Activated T-helper 17 cell treated with anti-CD3 and anti-CD28 coated beads, Interleukin-2, amount 50 U/mL, for 72 hours (primary cell): ENCODE data around the gene GET4. TPM values are rescaled to one million over a fixed set of nuclear protein-coding genes. Genes with fewer than 3 reads are reported as not detected.

ENCODE experiments used
- ATAC-seq: fragments of 150-1000 bp; cut with Tn5 transposase; replicated peaks from 2 replicates; pipeline ENCODE4 v1.10.0; 2021; ENCODE audit warnings: mild to moderate bottlenecking, moderate library complexity
- H3K27ac Mint-ChIP-seq: one replicate; pipeline ENCODE4 v1.8.0; 2022; ENCODE audit warnings: mixed read lengths
- H3K27me3 Mint-ChIP-seq: one replicate; pipeline ENCODE4 v1.8.0; 2022; ENCODE audit warnings: mixed read lengths
- H3K36me3 Mint-ChIP-seq: one replicate; pipeline ENCODE4 v1.8.0; 2022; ENCODE audit warnings: low read depth, mild to moderate bottlenecking, mixed read lengths
- H3K4me1 Mint-ChIP-seq: one replicate; pipeline ENCODE4 v1.8.0; 2022; ENCODE audit warnings: mixed read lengths
- H3K4me3 Mint-ChIP-seq: one replicate; pipeline ENCODE4 v1.8.0; 2022; ENCODE audit warnings: mild to moderate bottlenecking, mixed read lengths
- H3K9me3 Mint-ChIP-seq: one replicate; pipeline ENCODE4 v1.8.0; 2022; ENCODE audit warnings: mixed read lengths
- total RNA-seq, 2 donors: library from RNA; stranded (reverse); gene quantifications; one replicate each; pipeline ENCODE4 v1.2.3, GENCODE V29; 2022

The GET4 gene
- total RNA-seq, 2 donors from 2014 or later = 17.1 to 43.0 TPM

- ATAC-seq = no peak
- Mint-ChIP-seq H3K4me3 (no peak overlapping the region), H3K27me3 (no peaks in the 10 kb centered on the region), H3K4me1 (peaks cover 9% of the 10 kb centered on the region), H3K36me3 (peaks cover 66% of the 10 kb centered on the region), H3K27ac (no peak overlapping the region), H3K9me3 (no peaks in the 10 kb centered on the region)
Observed at GRCh38 chr7:892648-893593, 16.6 kb downstream of the GET4 start.

- Mint-ChIP-seq H3K27me3 (no peaks in the 10 kb centered on the region), H3K9me3 (no peaks in the 10 kb centered on the region)
- no peak for ATAC-seq
Observed at GRCh38 chr7:893686-894085, 17.3 kb downstream of the GET4 start.

GRCh38 chr7:894164-894867 lies 18.0 kb downstream of the GET4 start:
- ATAC-seq = no peak
- H3K9me3 Mint-ChIP-seq = no peaks in the 10 kb centered on the region
- H3K36me3 Mint-ChIP-seq = peaks cover 56% of the 10 kb centered on the region
- H3K27me3 Mint-ChIP-seq = no peaks in the 10 kb centered on the region
- H3K27ac Mint-ChIP-seq = no peak overlapping the region
- H3K4me1 Mint-ChIP-seq = peaks cover 9% of the 10 kb centered on the region
- H3K4me3 Mint-ChIP-seq = no peak overlapping the region

More at GRCh38 chr7:893686-894085, 17.3 kb downstream of the GET4 start:
- Mint-ChIP-seq H3K4me1 (peaks cover 9% of the 10 kb centered on the region), H3K4me3 (no peak overlapping the region), H3K27ac (no peak overlapping the region), H3K36me3 (peaks cover 60% of the 10 kb centered on the region)

- no peak for ATAC-seq
- H3K27me3 Mint-ChIP-seq = no peaks in the 10 kb centered on the region
- H3K4me1 Mint-ChIP-seq = peaks cover 9% of the 10 kb centered on the region
- no peak overlapping the region for H3K27ac Mint-ChIP-seq
- no peak overlapping the region for H3K4me3 Mint-ChIP-seq
- H3K9me3 Mint-ChIP-seq = no peaks in the 10 kb centered on the region
- peaks cover 56% of the 10 kb centered on the region for H3K36me3 Mint-ChIP-seq
Observed at GRCh38 chr7:894927-895450, 18.6 kb downstream of the GET4 start.

- Mint-ChIP-seq H3K4me1 (peaks cover 9% of the 10 kb centered on the region), H3K27me3 (no peaks in the 10 kb centered on the region), H3K27ac (no peak overlapping the region), H3K4me3 (no peak overlapping the region), H3K36me3 (peaks cover 52% of the 10 kb centered on the region), H3K9me3 (no peaks in the 10 kb centered on the region)
- ATAC-seq = no peak
Observed at GRCh38 chr7:895451-896052, 19.2 kb downstream of the GET4 start.

GRCh38 chr7:896346-897075 lies 20.2 kb downstream of the GET4 start:
- ATAC-seq = no peak
- H3K4me1 Mint-ChIP-seq = peaks cover 9% of the 10 kb centered on the region

GRCh38 chr7:897086-897485 lies 20.7 kb downstream of the GET4 start:
- Mint-ChIP-seq H3K9me3 (no peaks in the 10 kb centered on the region), H3K27ac (no peak overlapping the region), H3K4me1 (peaks cover 9% of the 10 kb centered on the region), H3K4me3 (no peak overlapping the region), H3K36me3 (peaks cover 44% of the 10 kb centered on the region), H3K27me3 (no peaks in the 10 kb centered on the region)
- no peak for ATAC-seq

More at GRCh38 chr7:896346-897075, 20.2 kb downstream of the GET4 start:
- Mint-ChIP-seq H3K4me3 (no peak overlapping the region), H3K27me3 (no peaks in the 10 kb centered on the region), H3K36me3 (peaks cover 46% of the 10 kb centered on the region), H3K27ac (no peak overlapping the region), H3K9me3 (no peaks in the 10 kb centered on the region)

GRCh38 chr7:897771-898376 lies 21.5 kb downstream of the GET4 start:
- ATAC-seq = no peak
- Mint-ChIP-seq H3K36me3 (peaks cover 42% of the 10 kb centered on the region), H3K4me3 (no peak overlapping the region), H3K27me3 (no peaks in the 10 kb centered on the region), H3K4me1 (peaks cover 2% of the 10 kb centered on the region), H3K9me3 (no peaks in the 10 kb centered on the region), H3K27ac (no peak overlapping the region)

- H3K36me3 Mint-ChIP-seq = peaks cover 39% of the 10 kb centered on the region
- no peaks in the 10 kb centered on the region for H3K4me1 Mint-ChIP-seq
- no peak for ATAC-seq
- H3K27me3 Mint-ChIP-seq = no peaks in the 10 kb centered on the region
- no peak overlapping the region for H3K4me3 Mint-ChIP-seq
- no peaks in the 10 kb centered on the region for H3K9me3 Mint-ChIP-seq
- no peak overlapping the region for H3K27ac Mint-ChIP-seq
Observed at GRCh38 chr7:898460-898854, 22.1 kb downstream of the GET4 start.

GRCh38 chr7:898855-899681 lies 22.7 kb downstream of the GET4 start:
- ATAC-seq = no peak
- Mint-ChIP-seq H3K4me1 (no peaks in the 10 kb centered on the region), H3K9me3 (no peaks in the 10 kb centered on the region), H3K27me3 (no peaks in the 10 kb centered on the region), H3K36me3 (peaks cover 33% of the 10 kb centered on the region), H3K27ac (no peak overlapping the region), H3K4me3 (no peak overlapping the region)

GRCh38 chr7:899806-900205 lies 23.5 kb downstream of the GET4 start:
- Mint-ChIP-seq H3K27me3 (no peaks in the 10 kb centered on the region), H3K27ac (no peak overlapping the region), H3K4me3 (no peak overlapping the region), H3K4me1 (no peaks in the 10 kb centered on the region), H3K9me3 (no peaks in the 10 kb centered on the region), H3K36me3 (peaks cover 25% of the 10 kb centered on the region)
- ATAC-seq = no peak

GRCh38 chr7:900331-901040 lies 24.1 kb downstream of the GET4 start:
- Mint-ChIP-seq H3K36me3 (peaks cover 20% of the 10 kb centered on the region), H3K9me3 (no peaks in the 10 kb centered on the region)

More at GRCh38 chr7:900331-901040, 24.1 kb downstream of the GET4 start:
- no peaks in the 10 kb centered on the region for H3K4me1 Mint-ChIP-seq
- H3K4me3 Mint-ChIP-seq = no peak overlapping the region
- no peaks in the 10 kb centered on the region for H3K27me3 Mint-ChIP-seq
- H3K27ac Mint-ChIP-seq = no peak overlapping the region
- ATAC-seq = no peak
